H9 (cell line): ENCODE results near the gene NCKAP5. TPM values are rescaled to one million over a fixed set of nuclear protein-coding genes. Genes with fewer than 3 reads are reported as not detected.

Experiments
- DNase-seq: peaks from one replicate; pipeline ENCODE4 v3.0.0-alpha.2; 2017
- H2AFZ ChIP-seq: one replicate; pipeline ENCODE4 v1.6.1; 2013; ENCODE audit warnings: mild to moderate bottlenecking, low read length, control low read depth, moderate library complexity
- H2AK5ac ChIP-seq: 2 replicates; pipeline ENCODE4 v1.6.1; 2013; ENCODE audit warnings: low read length, control low read depth, mixed read lengths; ENCODE audit not compliant: insufficient read length
- H2BK120ac ChIP-seq: one replicate; pipeline ENCODE4 v1.6.1; 2013; ENCODE audit warnings: low read depth, mild to moderate bottlenecking, low read length, control low read depth, inconsistent platforms; ENCODE audit not compliant: poor library complexity, severe bottlenecking
- H2BK12ac ChIP-seq: 2 replicates; pipeline ENCODE4 v1.6.1; 2013; ENCODE audit warnings: low read length, control low read depth, mixed read lengths, low read depth; ENCODE audit not compliant: insufficient read length
- H2BK15ac ChIP-seq: 2 replicates; pipeline ENCODE4 v1.6.1; 2013; ENCODE audit warnings: low read depth, low read length, control low read depth
- H2BK20ac ChIP-seq: one replicate; pipeline ENCODE4 v1.6.1; 2013; ENCODE audit warnings: low read depth, mild to moderate bottlenecking, low read length, control low read depth, inconsistent platforms; ENCODE audit not compliant: poor library complexity, severe bottlenecking
- H2BK5ac ChIP-seq: 2 replicates; pipeline ENCODE4 v1.6.1; 2013; ENCODE audit warnings: low read length, control low read depth, mixed read lengths; ENCODE audit not compliant: insufficient read length
- H3K14ac ChIP-seq: 2 replicates; pipeline ENCODE4 v1.6.1; 2013; ENCODE audit warnings: low read length, control low read depth; ENCODE audit not compliant: insufficient read depth
- H3K18ac ChIP-seq: 2 replicates; pipeline ENCODE4 v1.6.1; 2013; ENCODE audit warnings: low read depth, mild to moderate bottlenecking, mixed read lengths, low read length, control low read depth; ENCODE audit not compliant: insufficient read length
- H3K23ac ChIP-seq: 2 replicates; pipeline ENCODE4 v1.6.1; 2013; ENCODE audit warnings: low read length, control low read depth, mixed read lengths, low read depth; ENCODE audit not compliant: insufficient read length
- H3K23me2 ChIP-seq: 2 replicates; pipeline ENCODE4 v1.6.1; 2013; ENCODE audit warnings: low read depth, mild to moderate bottlenecking, mixed read lengths, low read length, control low read depth; ENCODE audit not compliant: insufficient read length, poor library complexity, severe bottlenecking
- H3K27ac ChIP-seq: 2 replicates; pipeline ENCODE4 v1.5.1; 2013; ENCODE audit warnings: low read length, control low read depth, mixed read lengths, low read depth; ENCODE audit not compliant: insufficient read length
- H3K27me3 ChIP-seq: 2 replicates; pipeline ENCODE4 v1.6.1; 2013; ENCODE audit warnings: low read length, control low read depth, inconsistent platforms; ENCODE audit not compliant: insufficient read depth
- H3K4ac ChIP-seq: 2 replicates; pipeline ENCODE4 v1.6.1; 2013; ENCODE audit warnings: low read depth, mild to moderate bottlenecking, control low read depth, inconsistent platforms, low read length, moderate library complexity
- H3K4me1 ChIP-seq: 2 replicates; pipeline ENCODE4 v1.6.1; 2013; ENCODE audit warnings: low read length, control low read depth, inconsistent platforms; ENCODE audit not compliant: insufficient read depth
- H3K4me2 ChIP-seq: 2 replicates; pipeline ENCODE4 v1.6.1; 2013; ENCODE audit warnings: low read length, control low read depth, mixed read lengths; ENCODE audit not compliant: insufficient read length, insufficient read depth
- H3K56ac ChIP-seq: 2 replicates; pipeline ENCODE4 v1.6.1; 2013; ENCODE audit warnings: low read depth, mild to moderate bottlenecking, mixed read lengths, low read length, control low read depth; ENCODE audit not compliant: insufficient read length
- H3K79me1 ChIP-seq: 2 replicates; pipeline ENCODE4 v1.6.1; 2013; ENCODE audit warnings: low read depth, mild to moderate bottlenecking, moderate library complexity, low read length, control low read depth, inconsistent platforms; ENCODE audit not compliant: insufficient read depth, poor library complexity, severe bottlenecking
- H3K79me2 ChIP-seq: 2 replicates; pipeline ENCODE4 v1.6.1; 2013; ENCODE audit warnings: low read length, control low read depth, inconsistent platforms; ENCODE audit not compliant: insufficient read depth
- H3K9ac ChIP-seq: 2 replicates; pipeline ENCODE4 v1.6.1; 2013; ENCODE audit warnings: low read length, control low read depth, mixed read lengths; ENCODE audit not compliant: insufficient read length; ENCODE audit errors: extremely low read depth
- H3K9me3 ChIP-seq: one replicate; pipeline ENCODE4 v1.6.1; 2013; ENCODE audit warnings: low read depth, low read length, inconsistent platforms; ENCODE audit not compliant: control insufficient read depth
- H3T11ph ChIP-seq: one replicate; pipeline ENCODE4 v1.6.1; 2013; ENCODE audit warnings: mild to moderate bottlenecking, low read length, control low read depth, inconsistent platforms
- H4K20me1 ChIP-seq: one replicate; pipeline ENCODE4 v1.6.1; 2013; ENCODE audit not compliant: control insufficient read depth, insufficient read length, insufficient read depth
- H4K5ac ChIP-seq: 2 replicates; pipeline ENCODE4 v1.6.1; 2013; ENCODE audit warnings: low read depth, mild to moderate bottlenecking, mixed read lengths, low read length, control low read depth; ENCODE audit not compliant: insufficient read length
- H4K8ac ChIP-seq: replicated peaks from 2 replicates; pipeline ENCODE4 v1.6.1; 2013; ENCODE audit warnings: low read length, control low read depth, mixed read lengths, low read depth; ENCODE audit not compliant: insufficient read length
- H4K91ac ChIP-seq: 2 replicates; pipeline ENCODE4 v1.6.1; 2013; ENCODE audit warnings: low read depth, mild to moderate bottlenecking, moderate library complexity, mixed read lengths, low read length, control low read depth; ENCODE audit not compliant: insufficient read length
- H3K27ac Mint-ChIP-seq, 3 experiments: 2 replicates in 2 of 3; 3 replicates in 1 of 3; pipeline ENCODE4 v1.8.0; 2020 to 2021; ENCODE audit warnings: mixed read lengths in 3 of 3, mild to moderate bottlenecking in 1 of 3, moderate library complexity in 1 of 3
- H3K27me3 Mint-ChIP-seq: 2 replicates; pipeline ENCODE4 v1.8.0; 2021; ENCODE audit warnings: low read depth, mild to moderate bottlenecking, moderate library complexity, mixed read lengths
- H3K36me3 Mint-ChIP-seq, 3 experiments: 2 replicates in 2 of 3; 3 replicates in 1 of 3; pipeline ENCODE4 v1.8.0; 2020 to 2021; ENCODE audit warnings: low read depth in 3 of 3, mixed read lengths in 3 of 3; ENCODE audit not compliant: insufficient read depth in 1 of 3
- H3K4me1 Mint-ChIP-seq, 2 experiments: 2 replicates each; pipeline ENCODE4 v1.8.0; 2020; ENCODE audit warnings: mixed read lengths in 2 of 2
- H3K4me3 Mint-ChIP-seq, 2 experiments: 2 replicates in 1 of 2; 3 replicates in 1 of 2; pipeline ENCODE4 v1.8.0; 2020 to 2021; ENCODE audit warnings: mild to moderate bottlenecking in 2 of 2, mixed read lengths in 2 of 2, moderate library complexity in 1 of 2
- H3K9me3 Mint-ChIP-seq, 2 experiments: 2 replicates in 1 of 2; 3 replicates in 1 of 2; pipeline ENCODE4 v1.8.0; 2020; ENCODE audit warnings: mild to moderate bottlenecking in 2 of 2, mixed read lengths in 2 of 2, moderate library complexity in 1 of 2
- WGBS: extraction: QIAGEN DNeasy Blood & Tissue Kit; methylation state at CpG from one replicate; pipeline ENCODE4 v1.1.7; 2013; ENCODE audit warnings: missing lambda C conversion rate, low lambda C conversion rate, mixed read lengths; ENCODE audit not compliant: insufficient read length; ENCODE audit errors: extremely low coverage; 5-methylcytosine and 5-hydroxymethylcytosine counted together
- total RNA-seq: library from RNA; stranded (reverse); gene quantifications from 2 replicates; pipeline ENCODE4 v1.2.1, GENCODE V29; 2021
- TF ChIP-seq, protein P1 (sequence below): fragments of 200-600 bp; sonication (generic); conservative IDR thresholded peaks from 3 replicates; pipeline ENCODE4 v1.8.0; 2021; ENCODE audit warnings: antibody characterized with exemption, mild to moderate bottlenecking

The NCKAP5 gene
- total RNA-seq, 1 experiment from 2014 or later, result 0.26 TPM

DNA sequence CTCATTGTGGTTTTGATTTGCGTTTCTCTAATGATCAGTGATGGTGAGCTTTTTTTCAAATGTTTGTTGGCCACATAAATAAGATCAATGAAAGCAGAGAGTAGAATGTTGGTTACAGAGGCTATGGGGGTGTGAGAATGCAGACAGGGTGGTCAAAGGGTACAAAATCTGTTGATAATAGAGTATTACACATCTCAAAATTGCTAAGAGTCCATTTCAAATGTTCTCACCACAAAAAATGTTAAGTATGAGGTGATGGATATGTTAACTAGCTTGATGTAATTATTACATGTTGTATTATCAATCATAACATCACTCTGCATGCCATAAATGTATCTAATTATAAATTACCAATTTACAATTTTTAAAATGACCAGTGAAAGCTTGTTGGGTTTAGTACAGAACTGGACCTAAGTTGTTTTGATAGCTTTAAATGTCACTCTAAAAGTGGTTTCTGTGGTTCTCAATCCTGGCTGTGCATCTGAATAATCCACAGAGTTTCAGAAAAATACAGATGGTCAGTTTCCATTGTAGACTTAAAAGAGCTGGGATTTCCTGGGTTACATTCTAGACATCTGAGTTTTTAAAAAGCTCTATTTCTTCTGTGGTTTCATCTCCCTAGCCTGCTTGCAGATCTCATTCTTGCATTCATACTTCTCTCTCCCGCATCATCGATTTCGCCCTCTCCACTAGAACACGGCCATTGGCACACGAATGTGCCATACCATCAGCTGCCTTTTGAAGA lies 612.2 kb downstream of the NCKAP5 start:
- no peak overlapping the region for H3K23ac ChIP-seq
- H4K91ac ChIP-seq, result no peak overlapping the region
- no peak overlapping the region for H2AFZ ChIP-seq
- H3K4me2 ChIP-seq, result no peak overlapping the region
- Mint-ChIP-seq H3K9me3 (no peaks in the 10 kb centered on the region), H3K27ac (no peak overlapping the region), H3K4me1 (peaks cover 2 to 3% of the 10 kb centered on the region in 2 experiments; a peak in 2 of 4 replicates), H3K36me3 (no peaks in the 10 kb centered on the region), H3K4me3 (no peak overlapping the region), H3K27me3 (no peaks in the 10 kb centered on the region)
- H3K27ac ChIP-seq, result no peak overlapping the region
- H3K9ac ChIP-seq, result no peak overlapping the region
- WGBS, result no CpG with 5 or more reads among the region's 6 CpGs
- no peak overlapping the region for H4K5ac ChIP-seq
- no peak overlapping the region for H2BK20ac ChIP-seq
- no peak overlapping the region for H2BK5ac ChIP-seq
- H2BK120ac ChIP-seq, result no peak overlapping the region
- H3K79me2 ChIP-seq, result no peaks in the 10 kb centered on the region
- H3K9me3 ChIP-seq, result no peaks in the 10 kb centered on the region
- no peak for DNase-seq
- no peaks in the 10 kb centered on the region for H3K79me1 ChIP-seq
- H3K4me1 ChIP-seq, result no peaks in the 10 kb centered on the region
- H2BK15ac ChIP-seq, result no peak overlapping the region
- H3K18ac ChIP-seq, result no peak overlapping the region
- H3K14ac ChIP-seq, result no peak overlapping the region
- no peak overlapping the region for H3T11ph ChIP-seq
- no peak overlapping the region for H2BK12ac ChIP-seq
- no peaks in the 10 kb centered on the region for H3K23me2 ChIP-seq
- no peak overlapping the region for H3K56ac ChIP-seq
- no peaks in the 10 kb centered on the region for H4K20me1 ChIP-seq
- H3K4ac ChIP-seq, result no peak overlapping the region
- H3K27me3 ChIP-seq, result no peaks in the 10 kb centered on the region
- H2AK5ac ChIP-seq, result no peak overlapping the region
- TF ChIP-seq, protein P1, sequence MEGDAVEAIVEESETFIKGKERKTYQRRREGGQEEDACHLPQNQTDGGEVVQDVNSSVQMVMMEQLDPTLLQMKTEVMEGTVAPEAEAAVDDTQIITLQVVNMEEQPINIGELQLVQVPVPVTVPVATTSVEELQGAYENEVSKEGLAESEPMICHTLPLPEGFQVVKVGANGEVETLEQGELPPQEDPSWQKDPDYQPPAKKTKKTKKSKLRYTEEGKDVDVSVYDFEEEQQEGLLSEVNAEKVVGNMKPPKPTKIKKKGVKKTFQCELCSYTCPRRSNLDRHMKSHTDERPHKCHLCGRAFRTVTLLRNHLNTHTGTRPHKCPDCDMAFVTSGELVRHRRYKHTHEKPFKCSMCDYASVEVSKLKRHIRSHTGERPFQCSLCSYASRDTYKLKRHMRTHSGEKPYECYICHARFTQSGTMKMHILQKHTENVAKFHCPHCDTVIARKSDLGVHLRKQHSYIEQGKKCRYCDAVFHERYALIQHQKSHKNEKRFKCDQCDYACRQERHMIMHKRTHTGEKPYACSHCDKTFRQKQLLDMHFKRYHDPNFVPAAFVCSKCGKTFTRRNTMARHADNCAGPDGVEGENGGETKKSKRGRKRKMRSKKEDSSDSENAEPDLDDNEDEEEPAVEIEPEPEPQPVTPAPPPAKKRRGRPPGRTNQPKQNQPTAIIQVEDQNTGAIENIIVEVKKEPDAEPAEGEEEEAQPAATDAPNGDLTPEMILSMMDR, result no peak
- no peak overlapping the region for H4K8ac ChIP-seq
